Uterus (tissue), 2 donors: ENCODE measurements around the gene MAP1B.

ENCODE experiments used
- CTCF ChIP-seq, 4 experiments: fragments of 200-600 bp in 2 of 4; fragments of 450-650 bp in 2 of 4; sonication (generic) in 2 of 4; IDR thresholded peaks; one replicate each; pipeline ENCODE4 v1.5.1; 2016 to 2019; ENCODE audit warnings: antibody characterized with exemption in 4 of 4, mild to moderate bottlenecking in 2 of 4, moderate library complexity in 1 of 4
- POLR2A ChIP-seq, 2 donors: fragments of 450-650 bp; IDR thresholded peaks; one replicate each; pipeline ENCODE4 v1.6.1; 2016; ENCODE audit warnings: antibody characterized with exemption in 2 of 2, mild to moderate bottlenecking in 1 of 2, moderate library complexity in 1 of 2

- no peak for TF ChIP-seq CTCF (IDR thresholded peaks at IDR 0.05)
- no peak for TF ChIP-seq POLR2A (IDR thresholded peaks at IDR 0.05)
Observed at GRCh38 chr5:72221541-72221940, 114.3 kb downstream of the MAP1B start.
